Fibroblast of mammary gland (primary cell): ENCODE measurements around the gene KCNAB1.

Source experiments
- DNase-seq: peaks from one replicate; pipeline ENCODE4 v3.0.0-alpha.2; 2010; ENCODE audit warnings: low read depth
- H3K4me3 ChIP-seq: 2 replicates; pipeline ENCODE4 v1.5.1; 2011; ENCODE audit warnings: low read depth, mild to moderate bottlenecking, low read length, moderate library complexity; ENCODE audit not compliant: control insufficient read depth
- TF ChIP-seq, protein P1 (sequence below): conservative IDR thresholded peaks from 2 replicates; pipeline ENCODE4 v1.5.1; 2011; ENCODE audit warnings: low read depth, low read length, inconsistent platforms; ENCODE audit not compliant: control insufficient read depth, insufficient read depth

KCNAB1 gene

DNA sequence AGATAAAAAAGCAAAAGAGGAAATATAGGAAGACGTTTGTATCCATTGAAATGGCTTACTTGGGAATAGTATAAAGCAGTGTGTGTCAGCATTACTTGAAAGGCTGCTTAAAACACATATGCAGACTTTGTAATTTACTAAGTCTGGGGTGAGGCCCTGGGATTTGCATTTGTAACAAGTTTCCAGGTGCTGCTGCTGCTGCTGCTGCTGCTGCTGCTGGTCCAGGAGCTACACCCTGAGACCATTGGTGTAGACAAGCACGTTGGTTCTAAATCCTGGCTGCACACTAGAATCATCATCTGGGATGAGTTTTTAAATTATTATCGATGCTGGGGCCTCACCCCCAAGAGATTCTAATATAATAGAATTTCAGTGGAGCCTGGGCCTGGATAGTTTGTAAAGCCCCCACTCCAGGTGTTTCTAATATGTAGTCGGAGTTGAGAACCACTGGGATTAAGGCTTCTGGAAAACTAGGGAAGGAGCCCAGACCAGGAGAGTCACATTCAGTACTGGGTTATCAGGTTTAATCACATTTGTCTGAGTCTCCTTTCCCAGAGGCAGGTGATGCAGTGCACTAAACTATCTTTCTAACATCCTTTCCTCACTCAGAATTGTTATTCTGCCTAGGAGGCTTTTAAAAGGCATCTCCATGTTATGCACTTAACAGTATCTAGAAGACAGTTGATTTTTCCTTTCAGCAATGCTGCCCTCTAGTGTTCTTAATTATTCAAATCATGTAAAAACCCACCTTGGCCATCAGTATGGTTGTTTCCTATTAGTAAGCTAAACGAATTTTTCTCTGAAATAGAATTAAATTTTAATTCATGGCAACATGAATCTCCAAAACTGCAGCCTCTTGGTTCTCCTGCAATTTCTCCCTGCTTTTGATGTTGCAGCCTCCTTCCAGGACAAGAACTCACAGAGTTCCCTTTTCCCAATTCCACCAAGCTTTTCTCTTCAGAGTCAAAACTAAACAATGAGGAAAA, 389.1 kb downstream of the KCNAB1 start:
- TF ChIP-seq, protein P1, sequence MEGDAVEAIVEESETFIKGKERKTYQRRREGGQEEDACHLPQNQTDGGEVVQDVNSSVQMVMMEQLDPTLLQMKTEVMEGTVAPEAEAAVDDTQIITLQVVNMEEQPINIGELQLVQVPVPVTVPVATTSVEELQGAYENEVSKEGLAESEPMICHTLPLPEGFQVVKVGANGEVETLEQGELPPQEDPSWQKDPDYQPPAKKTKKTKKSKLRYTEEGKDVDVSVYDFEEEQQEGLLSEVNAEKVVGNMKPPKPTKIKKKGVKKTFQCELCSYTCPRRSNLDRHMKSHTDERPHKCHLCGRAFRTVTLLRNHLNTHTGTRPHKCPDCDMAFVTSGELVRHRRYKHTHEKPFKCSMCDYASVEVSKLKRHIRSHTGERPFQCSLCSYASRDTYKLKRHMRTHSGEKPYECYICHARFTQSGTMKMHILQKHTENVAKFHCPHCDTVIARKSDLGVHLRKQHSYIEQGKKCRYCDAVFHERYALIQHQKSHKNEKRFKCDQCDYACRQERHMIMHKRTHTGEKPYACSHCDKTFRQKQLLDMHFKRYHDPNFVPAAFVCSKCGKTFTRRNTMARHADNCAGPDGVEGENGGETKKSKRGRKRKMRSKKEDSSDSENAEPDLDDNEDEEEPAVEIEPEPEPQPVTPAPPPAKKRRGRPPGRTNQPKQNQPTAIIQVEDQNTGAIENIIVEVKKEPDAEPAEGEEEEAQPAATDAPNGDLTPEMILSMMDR, result peak; percentile 48
- peak; percentile 78 for DNase-seq
- no peak overlapping the region for H3K4me3 ChIP-seq

DNA sequence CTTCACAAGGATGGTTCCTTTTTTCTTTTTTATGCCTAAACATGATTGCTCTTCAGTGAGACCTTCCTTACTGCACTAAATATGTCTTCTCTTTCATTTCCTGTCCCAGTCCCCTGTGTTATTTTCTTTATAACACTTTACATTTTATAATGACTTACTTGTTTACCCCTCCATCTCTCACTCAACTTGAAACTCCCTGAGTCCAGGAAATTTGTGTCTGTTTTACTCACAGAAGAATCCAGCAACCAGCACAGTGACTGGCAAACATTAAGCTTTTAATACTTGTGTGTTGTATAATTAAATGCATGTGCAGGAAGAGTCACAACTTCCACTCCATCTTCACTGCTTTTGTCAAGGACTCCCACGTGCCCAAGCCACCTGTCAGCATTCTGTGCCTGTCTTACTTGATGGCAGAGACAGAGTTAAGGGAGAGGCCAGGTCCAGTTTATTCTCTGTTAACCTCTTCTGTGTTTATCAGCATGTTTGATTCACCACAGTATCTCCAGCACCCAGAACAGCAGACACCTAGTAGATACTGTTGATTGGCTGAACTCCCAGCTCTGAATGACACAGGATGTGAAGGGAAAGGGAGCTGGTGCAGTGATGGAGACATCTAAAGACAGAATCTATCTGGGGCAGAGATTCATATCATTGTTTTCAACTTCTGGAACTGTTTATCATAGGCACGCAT, 391.8 kb downstream of the KCNAB1 start:
- TF ChIP-seq, protein P1, result no peak
- no peak overlapping the region for H3K4me3 ChIP-seq
- DNase-seq, result no peak

DNA sequence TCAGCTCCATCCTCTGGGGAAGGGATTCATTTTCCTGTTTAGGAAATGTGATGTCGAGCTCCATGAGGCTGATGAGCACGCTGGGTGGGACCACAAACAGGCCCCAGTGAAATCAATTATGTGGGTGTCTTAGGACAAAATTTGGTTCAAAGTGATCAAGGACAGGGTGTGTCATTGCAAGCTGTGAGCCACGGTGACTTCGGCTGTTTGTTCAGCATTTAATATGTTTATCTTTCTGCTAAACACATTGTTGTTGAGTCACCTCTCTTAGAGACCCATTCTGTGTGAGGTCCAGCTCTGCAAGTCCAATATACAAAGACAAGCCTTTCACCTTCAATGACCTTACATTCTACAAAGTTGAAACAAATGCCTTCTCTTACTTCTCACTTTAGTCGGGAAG, 393.2 kb downstream of the KCNAB1 start:
- TF ChIP-seq, protein P1, result no peak
- H3K4me3 ChIP-seq, result no peak overlapping the region
- peak; percentile 27 for DNase-seq

DNA sequence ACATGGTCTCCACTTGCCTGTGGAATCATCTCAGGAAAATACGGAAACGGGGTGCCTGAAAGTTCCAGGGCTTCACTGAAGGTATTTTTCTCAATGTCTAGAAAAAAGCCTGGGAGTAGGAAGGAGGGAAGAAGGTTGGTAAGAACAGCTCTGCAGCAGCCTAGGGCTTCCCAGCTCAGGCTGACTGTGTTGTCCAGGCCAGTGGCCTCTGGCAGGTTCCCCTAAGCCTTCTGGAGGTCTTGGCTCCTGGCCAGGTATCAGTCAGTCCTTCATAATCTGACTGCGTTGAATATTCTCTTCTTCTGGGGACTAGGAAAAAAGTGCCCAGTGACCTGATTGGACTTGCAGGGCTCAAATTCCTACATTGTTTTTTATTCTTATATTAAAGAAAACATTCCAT, 395.9 kb downstream of the KCNAB1 start:
- peak; percentile 40 for DNase-seq
- TF ChIP-seq, protein P1, result no peak
- H3K4me3 ChIP-seq, result no peak overlapping the region

DNA sequence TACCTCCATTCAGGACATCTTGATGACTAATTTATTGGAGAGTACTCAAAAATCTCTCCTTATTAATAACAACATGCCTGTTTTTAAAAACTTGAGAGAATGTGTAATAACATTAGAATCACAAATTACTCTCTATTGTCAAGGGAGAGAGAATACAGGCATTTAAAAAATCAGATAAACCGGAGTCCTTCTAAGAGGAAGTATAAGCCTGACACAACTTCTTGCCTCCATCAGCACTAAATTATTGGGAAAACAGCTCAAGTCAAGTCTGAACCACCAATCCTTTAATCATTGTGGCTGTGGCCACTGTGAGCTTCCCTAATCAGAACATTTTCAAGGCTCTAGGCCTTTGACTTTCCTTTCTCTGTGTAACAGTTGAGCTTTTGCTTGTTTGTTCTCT, 396.6 kb downstream of the KCNAB1 start:
- peak; percentile 25 for DNase-seq
- no peak overlapping the region for H3K4me3 ChIP-seq
- TF ChIP-seq, protein P1, result no peak

DNA sequence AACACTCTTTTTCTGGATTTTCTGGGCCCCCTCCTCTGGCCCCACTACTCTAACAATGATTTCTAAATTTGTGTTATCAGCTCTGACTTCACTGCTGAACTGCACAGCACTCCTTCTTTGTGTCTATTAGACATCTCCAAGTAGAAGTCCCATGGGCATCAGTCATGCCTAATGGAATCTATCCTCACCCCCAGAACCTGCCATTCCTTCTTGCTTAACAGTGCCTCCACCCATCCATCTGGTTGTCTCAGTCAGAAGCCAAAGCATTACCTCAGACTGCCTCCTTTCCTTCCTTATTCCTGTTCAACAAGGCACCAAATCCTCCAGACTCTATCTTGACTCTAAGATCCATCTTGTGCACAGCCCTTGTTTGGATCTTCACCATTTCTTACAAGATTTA, 398.3 kb downstream of the KCNAB1 start:
- DNase-seq, result peak; percentile 80
- TF ChIP-seq, protein P1, result no peak
- H3K4me3 ChIP-seq, result no peak overlapping the region
